ENCODE results near the gene SIN3A.
"Not testable (repeated sequence)": the region's sequence is repeated elsewhere in the genome, so short reads cannot be mapped to it uniquely, and the experiment has no call there.

SIN3A gene

DNA sequence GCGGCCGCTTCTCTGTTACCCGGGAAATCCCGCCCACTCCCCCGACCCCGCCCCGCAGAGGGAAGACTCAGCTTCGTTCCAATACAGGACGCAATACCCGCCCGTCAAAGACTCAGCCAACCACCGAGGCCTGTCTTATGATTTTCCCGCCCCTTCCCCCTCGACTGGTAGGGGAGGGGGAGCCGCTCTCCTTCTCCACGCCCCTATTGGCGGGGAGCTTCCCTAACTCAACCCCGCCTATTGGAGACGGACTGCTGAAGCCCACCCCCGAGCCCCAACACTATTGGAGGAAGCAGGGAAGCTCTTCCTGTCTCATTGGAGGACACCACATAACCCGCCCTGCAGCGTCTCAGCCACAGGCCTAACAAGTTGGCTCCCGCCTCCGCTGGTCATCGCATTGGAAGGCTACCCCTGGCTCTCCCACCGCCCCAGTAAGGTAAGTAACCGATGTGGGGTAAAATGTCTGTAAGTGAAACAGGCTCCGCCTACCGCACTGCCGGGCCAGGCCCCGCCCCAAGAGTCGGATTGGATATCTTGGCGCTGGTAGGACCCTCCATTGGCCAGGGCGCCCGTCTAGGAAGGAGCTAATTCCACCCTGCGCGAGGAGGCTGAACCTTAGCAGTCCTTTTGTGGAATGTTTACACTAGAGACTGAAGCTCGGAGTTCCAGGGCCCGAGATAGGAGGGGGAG is at the start of gene SIN3A:
SIN3A (minus strand) TSS at position 17 of the 690 bp plus-strand sequence. CDS start 21,315 bp downstream, outside the sequence.
- peak; percentile 100 for DNase-seq (ENCODE audit: low read depth, low spot score)

- no peak for DNase-seq (ENCODE audit: low read depth, low spot score)
Observed at GRCh38 chr15:75493732-75494131, 42.2 kb upstream of the SIN3A start.

- DNase-seq (ENCODE audit: low read depth, low spot score) = no peak
Observed at GRCh38 chr15:75483961-75484360, 32.5 kb upstream of the SIN3A start.

GRCh38 chr15:75483556-75483955 is 32.1 kb upstream of the SIN3A start:
- DNase-seq (ENCODE audit: low read depth, low spot score) = not testable (repeated sequence)

- no peak for DNase-seq (ENCODE audit: low read depth, low spot score)
Observed at GRCh38 chr15:75483106-75483505, 31.6 kb upstream of the SIN3A start.

DNA sequence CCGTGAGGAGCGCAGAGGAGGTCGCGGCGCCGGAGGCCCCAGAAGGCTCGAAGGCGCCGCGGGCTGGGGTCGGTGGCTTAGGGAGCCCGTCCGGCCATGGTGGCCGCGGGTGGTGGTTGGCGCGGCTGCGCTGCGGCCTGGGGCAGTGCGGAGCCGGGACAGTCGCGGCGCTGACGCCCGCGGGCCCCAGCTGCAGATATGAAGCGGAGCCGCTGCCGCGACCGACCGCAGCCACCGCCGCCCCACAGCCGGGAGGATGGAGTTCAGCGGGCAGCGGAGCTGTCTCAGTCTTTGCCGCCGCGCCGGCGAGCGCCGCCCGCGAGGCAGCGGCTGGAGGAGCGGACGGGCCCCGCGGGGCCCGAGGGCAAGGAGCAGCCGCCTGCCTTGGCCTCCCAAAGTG is 29.0 kb upstream of the SIN3A start:
- DNase-seq (ENCODE audit: low read depth, low spot score) = not testable (repeated sequence)

GRCh38 chr15:75479670-75480069 is 28.2 kb upstream of the SIN3A start:
- DNase-seq (ENCODE audit: low read depth, low spot score) = no peak

DNA sequence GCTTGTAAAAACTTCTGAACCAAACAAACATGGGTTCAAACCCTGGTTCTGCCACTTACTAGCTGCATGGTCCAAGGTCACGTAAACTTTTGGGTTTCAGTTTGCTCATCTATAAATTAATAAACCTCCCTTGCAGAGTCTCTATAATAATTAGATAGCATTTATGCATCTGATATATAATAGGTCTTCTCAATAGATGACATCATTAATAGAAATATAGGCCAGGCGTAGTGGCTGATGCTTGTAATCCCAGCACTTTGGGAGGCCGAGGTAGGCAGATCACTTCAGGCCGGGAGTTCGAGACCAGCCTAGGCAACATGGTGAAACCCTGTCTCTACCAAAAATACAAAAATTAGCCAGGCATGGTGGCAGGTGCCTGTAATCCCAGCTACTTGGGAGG is 25.6 kb upstream of the SIN3A start:
- DNase-seq (ENCODE audit: low read depth, low spot score) = not testable (repeated sequence)

- no peak for DNase-seq (ENCODE audit: low read depth, low spot score)
Observed at GRCh38 chr15:75468913-75469598, 17.6 kb upstream of the SIN3A start.

DNA sequence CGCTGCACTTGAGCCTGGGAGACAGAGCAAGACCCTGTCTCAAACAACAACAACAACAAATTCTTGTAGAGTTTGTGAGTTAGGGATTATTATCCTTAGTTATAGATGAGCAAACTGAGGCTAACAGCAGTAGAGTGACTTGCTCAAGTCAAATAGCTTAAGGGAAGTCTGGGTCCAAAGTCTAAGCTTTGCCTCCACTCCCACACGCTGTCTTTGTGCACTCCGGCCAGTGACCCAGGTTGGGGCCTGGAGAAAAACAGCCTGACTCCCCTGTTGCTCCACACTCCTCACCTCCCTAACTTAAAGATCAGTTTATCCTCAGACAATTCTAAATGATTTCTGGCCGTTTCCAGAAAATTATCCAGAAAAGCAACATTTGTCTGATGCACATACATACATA is 9.2 kb upstream of the SIN3A start:
- DNase-seq (ENCODE audit: low read depth, low spot score) = no peak

- no peak for DNase-seq (ENCODE audit: low read depth, low spot score)
Observed at GRCh38 chr15:75459581-75459980, 8.1 kb upstream of the SIN3A start.

GRCh38 chr15:75456710-75457109 is 5.2 kb upstream of the SIN3A start:
- no peak for DNase-seq (ENCODE audit: low read depth, low spot score)

DNA sequence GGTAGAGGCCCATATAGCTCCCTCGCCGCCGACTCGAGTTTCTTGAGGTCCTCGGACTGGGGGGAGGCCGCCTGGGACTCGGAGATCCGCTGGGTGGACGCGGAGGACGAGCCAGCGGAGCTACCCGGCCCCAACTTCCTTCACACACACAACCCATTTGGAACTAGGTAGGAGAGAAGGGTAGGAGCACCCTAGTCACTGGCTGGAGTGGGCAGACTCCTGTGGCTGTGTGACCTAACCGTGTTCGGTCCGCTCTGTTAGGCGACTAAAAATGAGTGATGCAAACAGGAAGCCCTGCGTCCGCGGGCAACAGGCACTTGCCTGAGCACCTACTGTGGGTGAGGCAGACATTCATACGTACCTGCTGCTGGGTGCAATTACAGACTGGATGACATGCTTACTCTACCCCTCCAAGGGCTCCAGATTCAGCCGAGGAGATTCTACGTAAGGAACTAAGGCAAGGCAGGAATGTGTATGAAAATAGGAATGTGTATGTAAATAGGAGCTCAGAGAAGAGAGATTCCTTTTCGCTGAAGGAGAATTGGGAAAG is 4.6 kb upstream of the SIN3A start:
- no peak for DNase-seq (ENCODE audit: low read depth, low spot score)

DNA sequence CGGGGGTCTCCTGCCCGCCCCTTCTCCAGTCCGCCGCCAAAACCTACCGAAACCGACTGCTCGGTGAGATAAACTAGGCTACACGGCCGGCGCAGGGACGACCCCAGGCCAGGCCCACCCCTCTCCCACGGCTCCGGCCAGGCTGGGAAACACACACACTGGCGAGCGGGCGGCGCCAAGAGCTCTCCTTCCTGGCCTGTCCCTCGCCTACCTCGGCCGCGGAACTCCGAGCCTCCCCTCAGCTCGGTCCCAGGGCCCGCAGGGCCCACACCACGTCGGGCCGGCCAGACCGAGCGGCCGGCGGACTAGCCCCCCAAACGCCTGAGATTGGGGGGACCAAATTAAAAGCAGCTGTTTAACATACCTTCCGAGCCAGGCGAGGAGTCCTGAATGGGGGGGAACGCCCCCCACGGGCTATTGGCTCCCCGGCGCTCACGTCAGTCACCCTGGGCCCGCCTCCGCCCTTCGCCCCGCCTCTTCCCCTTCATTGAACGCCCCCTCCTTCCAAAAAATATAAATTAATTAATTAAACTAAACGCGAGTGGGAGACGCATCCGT is 4.0 kb upstream of the SIN3A start:
- peak; percentile 52 for DNase-seq (ENCODE audit: low read depth, low spot score)

DNA sequence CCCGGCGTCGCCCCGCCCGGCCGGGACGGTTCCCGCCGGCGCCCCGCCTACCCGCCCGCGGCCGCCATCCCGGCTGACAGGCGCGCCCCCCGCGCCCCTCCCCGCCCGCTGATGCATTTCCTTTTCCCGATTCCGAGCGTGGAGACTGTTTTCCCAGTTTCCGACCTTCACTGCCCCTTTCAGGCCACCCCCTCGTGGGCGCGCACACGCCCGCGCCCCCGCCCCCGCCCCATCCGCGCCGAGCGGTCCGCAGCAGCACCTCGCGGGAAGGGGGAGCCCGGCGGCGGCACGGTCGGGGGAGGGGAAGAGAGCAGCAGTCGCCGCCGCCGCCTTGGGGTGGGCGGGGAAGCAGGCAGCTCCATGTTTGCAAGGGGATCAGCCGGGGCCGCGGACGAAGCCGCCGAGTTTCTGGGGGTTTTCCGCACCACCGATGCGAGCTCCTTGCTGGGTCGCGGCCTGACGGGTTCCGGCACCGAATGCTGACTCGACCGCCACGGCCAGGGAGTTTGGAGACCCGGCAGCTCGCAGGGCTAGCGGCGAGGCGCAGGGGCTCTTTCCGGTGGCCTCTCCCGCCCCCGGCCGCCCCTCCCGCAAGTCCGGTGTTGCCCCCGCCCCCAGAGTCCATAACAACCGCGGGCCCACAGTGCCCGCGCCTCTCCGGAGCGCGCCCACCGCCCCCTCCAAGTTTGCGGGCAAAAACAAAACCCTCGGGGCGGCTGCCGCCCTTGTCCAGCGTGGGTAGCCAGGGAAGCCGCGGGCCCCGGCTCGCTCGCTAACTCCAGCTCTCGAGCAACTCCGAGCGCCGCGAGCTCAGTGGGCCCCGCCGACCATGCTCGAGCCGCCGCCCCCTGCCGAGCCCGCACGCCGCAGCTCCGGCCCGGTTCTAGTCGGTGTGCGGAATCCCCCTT is 3.2 kb upstream of the SIN3A start:
- no peak for DNase-seq (ENCODE audit: low read depth, low spot score)

- DNase-seq (ENCODE audit: low read depth, low spot score) = peak; percentile 100
Observed at GRCh38 chr15:75453703-75454470, 2.4 kb upstream of the SIN3A start.

GRCh38 chr15:75452865-75453702 is 1.6 kb upstream of the SIN3A start:
- no peak for DNase-seq (ENCODE audit: low read depth, low spot score)

- DNase-seq (ENCODE audit: low read depth, low spot score) = peak; percentile 41
Observed at GRCh38 chr15:75452364-75452864, 924 bp upstream of the SIN3A start.

GRCh38 chr15:75451202-75451673 is 252 bp downstream of the SIN3A start:
- no peak for DNase-seq (ENCODE audit: low read depth, low spot score)
